K562 (cell line): ENCODE results near the gene TET2. TPM values are rescaled to one million over a fixed set of nuclear protein-coding genes. Genes with fewer than 3 reads are reported as not detected.

ENCODE experiments used
- ATAC-seq: fragments of 200-7000 bp; cut with Tn5 transposase; 3 replicates; pipeline ENCODE4 v1.9.1; 2020; ENCODE audit warnings: moderate library complexity
- BruUV-seq: library from RNA; stranded (reverse); fragments of 400-500 nt; replicated peaks from 2 replicates; lab custom pipeline; 2021; lab: Mats Ljungman, UMichigan
- CTCF ChIA-PET: fragments of 300-600 bp; formaldehyde crosslinking; extraction: SDS; loops from one replicate; lab custom pipeline; 2021; ENCODE audit warnings: low intra/inter-chr PET ratio; lab: Yijun Ruan, JAX
- POLR2A ChIA-PET: fragments of 300-600, 350-650 bp; sonication (Branson Sonifier 250); formaldehyde crosslinking; extraction: SDS; loops from one replicate; lab custom pipeline; 2021; ENCODE audit warnings: antibody characterized with exemption, inconsistent platforms; lab: Yijun Ruan, JAX
- DNase-seq, 4 experiments: peaks; one replicate each; pipeline versions ENCODE4 v3.0.0 to v3.0.0-alpha.2; 2011 to 2018; ENCODE audit warnings: low spot score in 3 of 4, mixed read lengths in 3 of 4; ENCODE audit errors: extremely low read depth in 1 of 4
- FAIRE-seq: peaks from 2 replicates; lab custom pipeline; 2011; peaks lifted over from hg19 to GRCh38; lab: Jason Lieb, UNC
- H2AFZ ChIP-seq: 2 replicates; pipeline ENCODE4 v1.6.0; 2011; ENCODE audit warnings: low read depth, low read length, control low read depth, inconsistent platforms
- H3K27ac ChIP-seq: fragments of 200-600 bp; 3 replicates; pipeline ENCODE4 v1.8.0; 2011; ENCODE audit warnings: low read depth, mild to moderate bottlenecking, control low read depth, inconsistent platforms, low read length, moderate library complexity, mixed read lengths; ENCODE audit errors: extremely low read depth
- H3K27me3 ChIP-seq, 2 experiments: fragments of 300-600 bp in 1 of 2; 2 replicates in 1 of 2; 3 replicates in 1 of 2; pipeline versions ENCODE4 v1.6.0 to v1.8.0; 2011; ENCODE audit warnings: inconsistent platforms in 2 of 2, low read length in 2 of 2, mild to moderate bottlenecking in 1 of 2, mixed read lengths in 1 of 2, moderate library complexity in 1 of 2; ENCODE audit not compliant: control insufficient read depth in 2 of 2, insufficient read depth in 2 of 2
- H3K36me3 ChIP-seq: fragments of 300-600 bp; 3 replicates; pipeline ENCODE4 v1.8.0; 2011; ENCODE audit warnings: mild to moderate bottlenecking, low read length, inconsistent platforms; ENCODE audit not compliant: control insufficient read depth, insufficient read depth
- H3K4me1 ChIP-seq, 2 experiments: fragments of 200-600 bp in 1 of 2; replicated peaks in 1 of 2; 2 replicates in 1 of 2; 3 replicates in 1 of 2; pipeline versions ENCODE4 v1.5.1 to v1.8.0; 2011; ENCODE audit warnings: inconsistent platforms in 2 of 2, low read length in 2 of 2, mild to moderate bottlenecking in 1 of 2, mixed read lengths in 1 of 2, moderate library complexity in 1 of 2; ENCODE audit not compliant: control insufficient read depth in 2 of 2, insufficient read depth in 2 of 2
- H3K4me2 ChIP-seq: 2 replicates; pipeline ENCODE4 v1.6.1; 2011; ENCODE audit warnings: low read length, control low read depth, inconsistent platforms, mixed read lengths; ENCODE audit not compliant: insufficient read depth
- H3K4me3 ChIP-seq: fragments of 200-600 bp; sonication (generic), shearing (Covaris generic); 2 replicates; pipeline ENCODE4 v1.5.1; 2016; ENCODE audit warnings: control low read depth, inconsistent platforms
- H3K79me2 ChIP-seq: fragments of 200-600 bp; 3 replicates; pipeline ENCODE4 v1.8.0; 2011; ENCODE audit warnings: low read length, inconsistent platforms; ENCODE audit not compliant: control insufficient read depth, insufficient read depth
- H3K9ac ChIP-seq, 2 experiments: 2 replicates each; pipeline versions ENCODE4 v1.6.0 to v1.6.1; 2011; ENCODE audit warnings: low read depth in 2 of 2, low read length in 2 of 2, control low read depth in 1 of 2, inconsistent platforms in 1 of 2, mild to moderate bottlenecking in 1 of 2, mixed read lengths in 1 of 2; ENCODE audit not compliant: insufficient read depth in 1 of 2
- H3K9me1 ChIP-seq: one replicate; pipeline ENCODE4 v1.6.0; 2011; ENCODE audit warnings: inconsistent platforms, mild to moderate bottlenecking, low read length, moderate library complexity; ENCODE audit not compliant: control insufficient read depth, insufficient read depth
- H3K9me3 ChIP-seq: replicated peaks from 2 replicates; pipeline ENCODE4 v1.5.1; 2011; ENCODE audit warnings: low read depth, low read length, inconsistent platforms; ENCODE audit not compliant: control insufficient read depth, insufficient read depth
- H4K20me1 ChIP-seq: replicated peaks from 2 replicates; pipeline ENCODE4 v1.6.1; 2011; ENCODE audit warnings: low read length, inconsistent platforms, mixed read lengths; ENCODE audit not compliant: control insufficient read depth, insufficient read depth
- HOXB6 ChIP-seq: fragments of 250-450 bp; sonication (Bioruptor Pico); IDR thresholded peaks from 2 replicates; pipeline ENCODE4 v1.5.1; 2022; ENCODE audit warnings: mild to moderate bottlenecking, borderline replicate concordance
- JUN ChIP-seq, 2 experiments: sonication (generic) in 1 of 2; formaldehyde crosslinking in 1 of 2; IDR thresholded peaks; 2 replicates each; pipeline versions ENCODE4 v1.6.1 to v1.8.0; 2012 to 2022; ENCODE audit warnings: borderline replicate concordance in 2 of 2, mild to moderate bottlenecking in 2 of 2, improper control_type of control experiment in 1 of 2, low read depth in 1 of 2, low read length in 1 of 2, missing genetic modification reagents in 1 of 2
- NFYB ChIP-seq: IDR thresholded peaks from 2 replicates; pipeline ENCODE4 v1.6.1; 2011; ENCODE audit warnings: mild to moderate bottlenecking, moderate library complexity; ENCODE audit not compliant: insufficient read length; ENCODE audit errors: extremely low read depth
- RBM25 ChIP-seq: fragments of 200-400 bp; formaldehyde crosslinking; IDR thresholded peaks from 2 replicates; pipeline ENCODE4 v1.6.1; 2018; ENCODE audit warnings: low read length, low read depth, moderate library complexity; ENCODE audit not compliant: severe bottlenecking
- ZBTB9 ChIP-seq: fragments of 450-650 bp; formaldehyde crosslinking; IDR thresholded peaks from 2 replicates; pipeline ENCODE4 v1.4.0; 2020; ENCODE audit warnings: mild to moderate bottlenecking, moderate library complexity
- ZFP30 ChIP-seq: fragments of 250-450 bp; sonication (Bioruptor Pico); IDR thresholded peaks from 2 replicates; pipeline ENCODE4 v1.8.0; 2022; ENCODE audit warnings: moderate library complexity, mild to moderate bottlenecking, inconsistent platforms, borderline replicate concordance
- ZNF143 ChIP-seq: sonication (generic); formaldehyde crosslinking; IDR thresholded peaks from 2 replicates; pipeline ENCODE4 v1.9.0; 2022; ENCODE audit warnings: mild to moderate bottlenecking, missing genetic modification reagents
- ZNF217 ChIP-seq: sonication (generic); formaldehyde crosslinking; IDR thresholded peaks from 2 replicates; pipeline ENCODE4 v1.8.0; 2022; ENCODE audit warnings: mild to moderate bottlenecking, missing genetic modification reagents
- ZNF263 ChIP-seq: sonication (generic); formaldehyde crosslinking; IDR thresholded peaks from 2 replicates; pipeline ENCODE4 v1.8.0; 2022; ENCODE audit warnings: mild to moderate bottlenecking, missing genetic modification reagents, borderline replicate concordance
- ZNF311 ChIP-seq: fragments of 250-450 bp; sonication (Bioruptor Pico); IDR thresholded peaks from 2 replicates; pipeline ENCODE4 v1.4.0; 2020; ENCODE audit warnings: mild to moderate bottlenecking, moderate library complexity
- WGBS: fragments of 100-300 bp; shearing (Covaris generic); methylation state at CpG from one replicate; pipeline ENCODE4 v1.1.6; 2016; ENCODE audit warnings: low coverage, mixed read lengths; ENCODE audit not compliant: insufficient coverage; ENCODE audit errors: missing lambda C conversion rate; 5-methylcytosine and 5-hydroxymethylcytosine counted together
- in situ Hi-C: fragments of 300-500 bp; cut with MboI; formaldehyde crosslinking; loops from 4 replicates; pipeline ENCODE4 v1.15.0; 2018; ENCODE audit warnings: inconsistent platforms, mixed read lengths
- intact Hi-C: fragments of 100-400 bp; cut with micrococcal nuclease; formaldehyde crosslinking; loops from 2 replicates; pipeline ENCODE4 v1.14.2; 2022
- polyA plus RNA-seq, 8 experiments: library from polyadenylated mRNA; depleted of rRNA in 4 of 8; stranded (reverse) in 5 of 8; unstranded in 3 of 8; fragments of >200 nt; fragmentation: Nextera tagmentation in 2 of 8; fragmentation: Illumina TruSeq in 1 of 8; extraction: Ambion mirVana in 2 of 8; extraction: Trizol in 1 of 8; gene quantifications; 2 replicates each; pipeline versions ENCODE4 v1.2.1 to v1.2.3, GENCODE V29; 2011 to 2014; ENCODE audit warnings: inconsistent platforms in 1 of 8, missing spikeins in 1 of 8
- total RNA-seq, 7 experiments: library from RNA; depleted of rRNA in 6 of 7; stranded (reverse); fragments of >200 nt in 6 of 7; fragmentation: Illumina TruSeq in 2 of 7; extraction: Trizol in 2 of 7; gene quantifications; 2 replicates each; pipeline versions ENCODE4 v1.2.1 to v1.2.3, GENCODE V29; 2011 to 2021; ENCODE audit warnings: low replicate concordance in 1 of 7

TET2 gene
- total and polyA plus RNA-seq, 9 of the 15 experiments (the other 6 are each of a cell fraction or from before 2014, with no cell fraction given) = 0.80 to 11.1 (median 4.9) TPM

GRCh38 chr4:105240037-105240436 lies 93.4 kb downstream of the TET2 start:
- Histone ChIP-seq H3K36me3 (no peaks in the 10 kb centered on the region; the same call in 2 of the 3 replicates), H4K20me1 (no peaks in the 10 kb centered on the region), H3K27ac (no peak overlapping the region), H3K4me3 (no peak overlapping the region), H3K79me2 (no peaks in the 10 kb centered on the region), H3K9me1 (no peaks in the 10 kb centered on the region), H3K4me2 (no peak overlapping the region), H3K9ac (no peak overlapping the region), H2AFZ (no peak overlapping the region), H3K4me1 (no peaks in the 10 kb centered on the region), H3K27me3 (no peaks in the 10 kb centered on the region), H3K9me3 (no peaks in the 10 kb centered on the region)
- WGBS = 63% methylated on average over 5 of the region's 5 CpGs
- DNase-seq (no peak), ATAC-seq (no peak), FAIRE-seq (no peak)
- in situ Hi-C loops = no loop called here
- intact Hi-C loops = loop anchor here (5.0 kb wide), 1 partner anchor 232 kb away; the partner anchor contains the start of gene PPA2
- TF ChIP-seq RBM25 (no peak), ZNF217 (CRISPR knock-in tag) (no peak), JUN (IDR thresholded peaks at IDR 0.05; ENCODE audit: borderline replicate concordance, low read depth, low read length) (no peak), JUN (CRISPR knock-in tag; IDR thresholded peaks at IDR 0.05; ENCODE audit: borderline replicate concordance) (no peak), ZBTB9 (CRISPR knock-in tag) (no peak), ZNF263 (CRISPR knock-in tag) (no peak), ZNF143 (no peak), ZFP30 (CRISPR knock-in tag) (no peak), NFYB (no peak), ZNF311 (no peak), HOXB6 (CRISPR knock-in tag) (no peak)
- ChIA-PET CTCF (no interaction called here), POLR2A (interaction anchor here (0.6 to 1.0 kb wide), 2 partner anchors 9 to 14 kb away, joined by 3 read pairs; no protein-coding TSS in a partner anchor)
- BruUV-seq = no TSS peak
